ENCODE results near the gene LRRC4B.

Gene LRRC4B

DNA sequence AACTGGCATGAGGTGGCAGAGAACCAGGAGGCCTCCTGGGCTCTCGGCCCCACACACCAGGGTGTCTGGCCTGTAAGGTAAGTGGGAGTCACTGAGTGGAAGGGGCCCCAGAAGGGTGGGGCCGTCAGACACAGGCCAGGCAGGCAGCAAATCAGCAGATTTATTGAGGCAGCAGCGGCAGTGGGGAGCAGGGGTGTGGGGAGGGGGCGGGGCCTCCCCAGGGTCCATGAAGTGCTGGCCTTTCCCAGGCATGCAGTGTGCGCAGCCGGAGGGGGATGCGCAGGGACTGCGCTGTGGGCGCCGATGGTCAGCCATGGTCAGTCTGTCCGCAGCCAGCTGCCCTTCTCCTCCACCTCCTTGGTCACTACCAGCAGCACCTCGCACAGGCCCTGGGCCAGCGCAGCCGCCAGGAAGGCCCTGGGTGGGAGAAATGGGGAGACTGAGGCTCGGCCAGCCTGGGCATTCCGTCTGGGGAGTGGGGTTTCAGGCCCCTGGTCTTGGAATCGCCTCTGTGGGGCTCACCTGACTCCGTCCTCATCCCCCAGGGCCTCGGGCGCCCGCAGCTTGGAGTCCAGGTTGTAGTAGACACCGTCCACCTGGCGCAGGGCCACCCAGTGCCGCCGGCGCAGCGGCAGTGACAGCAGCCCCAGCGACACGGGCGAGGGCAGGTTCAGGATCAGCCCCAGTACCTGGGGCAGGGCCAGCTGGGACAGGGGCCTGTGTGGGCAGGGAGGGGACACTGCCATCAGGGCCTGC lies 62.2 kb downstream of the LRRC4B start:
- DNase-seq (ENCODE audit: low read depth in 2 of 2) = no peak

DNA sequence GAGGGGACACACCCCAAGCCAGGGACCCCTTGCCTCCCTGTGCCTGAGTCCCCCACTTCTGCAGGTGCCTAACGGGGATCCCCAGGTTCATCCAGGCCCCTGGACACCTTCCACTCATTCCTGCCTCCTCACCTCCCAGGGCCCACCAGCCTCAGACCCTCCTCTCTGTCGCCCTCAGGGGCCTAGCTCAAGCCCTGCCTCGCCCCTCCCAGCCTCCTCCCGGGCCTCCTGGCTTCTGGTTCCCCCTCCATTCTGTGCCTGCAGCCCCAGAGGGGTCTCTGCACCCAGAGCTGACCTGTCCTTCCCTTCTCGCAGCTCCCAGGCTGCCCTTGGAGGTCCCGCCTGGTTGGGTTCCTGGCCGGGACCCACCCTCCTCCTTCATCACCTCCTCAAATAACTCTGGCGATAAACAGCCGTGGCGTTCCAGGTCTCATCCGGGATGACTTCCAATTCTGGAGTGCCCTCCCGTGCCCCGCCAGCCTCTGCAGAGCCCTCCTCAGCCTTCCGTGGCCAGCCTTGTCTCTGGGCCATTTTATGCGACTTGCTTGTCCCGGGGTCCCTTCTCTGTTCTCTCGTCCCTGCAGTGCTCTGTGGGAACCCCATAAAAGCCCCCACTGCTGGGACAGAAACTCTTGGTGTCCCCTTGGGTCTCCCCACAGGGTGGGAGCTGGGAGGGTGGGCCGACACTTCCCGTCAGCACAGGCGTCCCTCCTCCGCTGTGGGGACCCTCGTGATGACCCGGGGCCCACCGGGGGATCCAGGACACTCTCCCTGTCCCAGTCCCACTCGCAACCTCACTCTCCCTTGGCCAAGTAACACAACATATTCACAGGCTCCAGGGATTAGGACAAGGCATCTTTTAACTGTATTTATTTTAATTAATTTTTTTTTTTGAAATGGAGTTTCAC lies 66.4 kb downstream of the LRRC4B start:
- DNase-seq (ENCODE audit: low read depth in 2 of 2) = no peak

DNA sequence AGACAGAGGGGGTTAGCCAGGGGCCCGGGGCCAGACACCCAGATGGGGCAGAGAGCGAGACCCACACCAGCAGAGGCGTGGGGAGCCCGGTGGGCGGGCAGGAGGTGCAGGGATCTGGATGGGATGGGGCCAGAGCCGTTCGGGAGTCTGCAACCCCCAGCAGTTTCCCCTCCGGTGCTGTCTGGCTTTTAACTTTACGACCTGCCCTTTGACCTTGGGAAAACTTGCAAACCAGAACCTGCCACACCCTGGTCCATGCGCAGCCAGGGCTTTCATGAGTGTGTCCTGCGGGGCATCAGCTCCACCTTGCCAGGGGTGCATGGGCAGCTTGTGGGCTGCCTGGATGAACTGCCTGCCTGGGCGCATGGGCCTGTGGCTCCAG lies 67.1 kb downstream of the LRRC4B start:
- no peak for DNase-seq (ENCODE audit: low read depth in 2 of 2)

DNA sequence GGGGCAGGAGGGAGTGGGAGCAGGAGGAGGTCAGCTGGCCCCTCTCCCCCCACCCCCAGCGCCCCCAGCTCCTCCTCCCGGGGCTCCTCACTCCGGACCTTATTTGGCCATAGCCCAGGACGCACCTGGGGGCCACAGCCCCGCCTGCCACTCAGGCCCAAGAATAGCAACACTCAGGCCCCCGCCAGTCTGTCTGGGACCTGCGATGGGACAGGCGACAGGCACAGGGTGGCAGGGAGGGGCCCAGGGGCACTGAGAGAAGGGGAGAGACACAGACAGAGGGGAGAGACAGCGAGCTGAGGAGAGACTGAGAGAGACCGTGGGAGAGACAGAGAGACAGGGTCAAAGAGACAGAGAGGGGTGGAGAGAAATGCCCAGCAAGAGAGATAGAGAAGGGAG lies 67.5 kb downstream of the LRRC4B start:
- no peak for DNase-seq (ENCODE audit: low read depth in 2 of 2)

DNA sequence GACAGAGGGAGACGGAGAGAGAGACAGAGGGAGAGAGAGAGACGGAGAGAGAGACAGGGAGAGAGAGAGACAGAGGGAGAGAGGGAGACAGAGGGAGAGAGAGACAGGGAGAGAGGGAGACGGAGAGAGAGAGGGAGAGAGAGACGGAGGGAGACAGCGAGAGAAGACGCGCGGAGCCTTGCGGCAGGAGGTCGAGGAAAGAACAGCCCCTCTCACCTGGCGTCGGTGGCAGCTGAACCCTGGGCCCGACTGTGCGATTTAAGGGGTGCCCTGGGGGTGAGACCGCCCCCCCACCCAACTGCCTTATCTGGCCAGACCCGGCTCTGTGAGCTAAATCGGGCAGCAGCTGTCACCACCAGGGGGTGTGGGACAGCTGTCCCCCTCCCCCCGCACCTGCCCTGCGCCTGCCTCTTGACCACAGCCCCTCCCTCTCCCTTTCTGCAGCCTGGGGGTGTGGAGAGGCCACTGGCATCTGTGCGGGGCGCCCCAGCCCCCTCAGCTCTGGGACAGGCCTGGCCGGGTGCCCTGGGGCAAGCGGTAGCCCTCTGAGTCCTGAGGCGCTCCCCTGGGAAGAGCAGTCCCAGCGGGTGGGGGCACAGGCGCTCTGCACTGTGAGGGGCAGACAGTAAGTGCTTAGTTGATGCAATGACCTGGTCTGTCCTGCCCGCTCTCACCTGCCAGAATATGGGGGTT lies 68.0 kb downstream of the LRRC4B start:
- no peak for DNase-seq (ENCODE audit: low read depth in 2 of 2)

DNA sequence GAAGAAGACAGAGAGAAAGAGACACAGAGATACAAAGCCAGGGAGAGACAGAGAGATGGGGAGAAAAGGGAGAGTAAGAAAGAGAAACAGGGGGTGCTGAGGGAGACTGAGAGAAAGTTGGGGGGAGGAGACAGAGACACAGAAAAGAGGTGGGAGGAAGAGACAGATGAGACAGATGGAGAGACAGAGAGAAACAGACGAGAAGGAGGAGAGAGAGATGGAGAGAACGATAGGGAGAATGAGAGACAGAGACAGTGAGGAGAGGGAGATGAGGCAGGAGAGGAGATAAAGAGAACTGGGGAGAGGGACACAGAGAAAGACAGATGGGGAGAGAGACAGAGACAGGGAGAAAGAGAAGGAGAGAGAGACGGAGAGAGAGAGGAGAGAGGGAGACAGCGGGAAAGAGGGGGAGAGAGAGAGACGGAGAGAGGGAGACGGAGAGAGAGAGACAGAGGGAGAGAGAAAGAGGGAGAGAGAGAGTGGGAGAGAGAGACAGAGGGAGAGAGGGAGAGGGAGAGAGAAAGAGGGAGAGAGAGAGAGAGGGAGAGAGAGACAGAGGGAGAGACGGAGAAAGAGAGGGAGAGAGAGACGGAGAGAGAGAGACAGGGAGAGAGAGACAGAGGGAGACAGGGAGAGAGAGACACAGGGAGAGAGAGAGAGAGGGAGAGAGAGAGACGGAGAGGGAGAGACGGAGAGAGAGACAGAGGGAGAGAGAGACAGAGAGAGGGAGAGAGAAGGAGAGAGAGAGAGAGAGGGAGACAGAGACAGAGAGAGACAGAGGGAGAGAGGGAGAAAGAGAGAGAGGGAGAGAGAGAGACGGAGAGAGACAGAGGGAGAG lies 69.8 kb downstream of the LRRC4B start:
- no peak for DNase-seq (ENCODE audit: low read depth in 2 of 2)

DNA sequence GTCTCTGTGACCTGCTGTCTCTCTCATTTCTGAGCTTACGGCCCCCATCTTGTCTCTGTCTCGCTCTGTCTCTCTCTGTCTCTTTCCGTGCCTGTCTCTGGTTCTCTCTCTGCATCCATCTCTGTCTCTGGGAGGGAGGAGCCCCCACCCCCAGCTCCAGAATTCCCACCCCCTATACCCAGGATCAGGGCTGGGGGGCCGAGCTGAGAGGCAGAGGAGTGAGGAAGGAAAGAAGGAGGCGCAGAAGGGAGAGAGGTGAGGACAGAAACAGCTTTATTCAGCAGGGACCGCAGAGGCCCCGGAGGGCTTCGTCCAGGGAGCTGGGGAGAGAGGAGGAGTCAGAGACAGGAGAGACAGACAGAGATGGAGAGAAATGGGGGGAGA lies 71.2 kb downstream of the LRRC4B start:
- DNase-seq (ENCODE audit: low read depth in 2 of 2) = no peak

- DNase-seq (ENCODE audit: low read depth in 2 of 2) = no peak
Measured at GRCh38 chr19:50496189-50497021, 71.8 kb downstream of the LRRC4B start.

DNA sequence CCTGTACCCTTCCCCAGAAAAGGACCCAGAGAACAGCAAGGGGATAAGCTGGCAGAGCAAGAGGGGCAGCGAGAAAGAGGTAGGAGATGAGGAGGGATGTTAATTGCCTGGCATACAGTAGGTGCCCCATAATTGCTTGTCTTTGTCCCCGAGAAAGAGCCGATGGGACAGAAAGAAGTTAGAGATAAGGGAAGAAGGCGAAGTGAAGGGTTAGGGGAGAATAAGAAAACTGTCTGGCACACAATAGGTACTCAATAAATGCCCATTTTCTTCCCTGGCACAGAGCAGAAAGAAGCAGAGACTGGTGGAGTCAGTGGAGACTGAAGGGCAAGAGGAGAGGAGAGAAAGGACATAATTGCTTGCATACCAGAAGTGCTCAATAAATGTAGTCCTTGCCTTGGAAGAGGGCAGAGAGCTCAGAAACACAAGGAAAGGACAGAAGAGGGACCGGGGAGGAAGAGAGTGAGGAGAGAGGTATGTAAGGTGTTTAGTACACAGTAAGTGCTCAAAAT lies 73.2 kb downstream of the LRRC4B start:
- DNase-seq (ENCODE audit: low read depth in 2 of 2) = no peak

GRCh38 chr19:50494186-50495019 lies 73.8 kb downstream of the LRRC4B start:
- no peak for DNase-seq (ENCODE audit: low read depth in 2 of 2)

GRCh38 chr19:50493171-50493570 lies 75.1 kb downstream of the LRRC4B start:
- DNase-seq (ENCODE audit: low read depth in 2 of 2) = no peak

DNA sequence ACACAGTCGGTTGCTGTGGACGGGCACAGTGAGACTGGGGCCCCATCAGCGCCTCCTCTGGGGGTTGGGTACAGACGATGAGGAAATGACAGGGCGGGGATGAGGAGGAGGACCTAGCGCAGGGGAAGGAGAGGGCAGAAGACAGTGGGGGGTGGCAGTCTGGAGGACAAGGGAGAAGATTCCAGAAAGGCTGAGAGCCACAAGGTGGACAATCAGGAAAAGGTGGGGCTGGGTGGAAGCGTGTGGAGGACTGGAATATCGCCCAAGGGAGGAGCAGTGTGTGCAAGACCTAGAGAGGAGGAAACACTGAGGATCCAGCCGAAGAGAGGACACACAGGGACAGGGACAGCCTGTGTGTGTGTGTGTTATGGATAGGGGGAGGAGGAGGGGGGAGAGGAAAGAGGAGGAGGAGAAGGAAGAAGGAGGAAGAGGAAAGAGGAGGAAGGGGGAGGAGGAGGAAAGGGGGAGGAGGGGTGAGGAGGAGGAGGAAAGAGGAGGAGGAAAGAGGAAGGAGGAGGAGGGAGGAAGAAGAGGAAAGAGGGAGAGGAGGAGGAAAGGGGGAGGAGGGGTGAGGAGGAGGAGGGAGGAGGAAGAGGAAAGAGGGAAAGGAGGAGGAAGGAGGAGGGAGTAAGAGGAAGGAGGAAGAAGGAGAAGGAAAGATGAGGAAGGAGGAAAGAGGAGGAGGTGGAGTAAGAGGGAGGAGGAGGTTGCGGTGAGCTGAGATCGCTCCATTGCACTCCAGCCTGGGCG lies 75.8 kb downstream of the LRRC4B start:
- no peak for DNase-seq (ENCODE audit: low read depth in 2 of 2)

DNA sequence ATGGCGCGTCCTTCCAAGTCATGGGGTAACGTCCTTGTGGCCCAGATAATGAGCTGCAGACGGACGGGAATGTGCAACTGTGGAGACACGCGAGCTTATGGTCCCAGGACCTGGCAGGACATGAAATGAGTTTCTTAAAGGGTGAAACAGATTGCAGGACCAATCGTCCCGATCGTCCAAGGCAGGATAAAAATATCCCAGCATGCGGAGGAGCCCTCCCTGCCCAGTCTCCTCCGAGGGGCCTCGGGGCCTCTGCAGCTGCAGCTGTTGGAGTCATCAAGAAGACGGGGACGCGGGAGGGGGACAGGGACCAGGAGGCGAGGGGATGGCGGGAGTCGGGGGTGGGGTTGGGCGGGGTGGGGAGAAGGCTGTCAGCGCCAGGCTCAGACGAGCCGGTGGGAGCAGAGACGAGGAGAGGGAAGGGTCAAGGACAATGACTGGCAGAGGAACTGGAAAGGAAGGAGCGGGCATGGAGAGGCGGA lies 77.2 kb downstream of the LRRC4B start:
- DNase-seq (ENCODE audit: low read depth in 2 of 2) = no peak

GRCh38 chr19:50490411-50490811 lies 77.8 kb downstream of the LRRC4B start:
- no peak for DNase-seq (ENCODE audit: low read depth in 2 of 2)

DNA sequence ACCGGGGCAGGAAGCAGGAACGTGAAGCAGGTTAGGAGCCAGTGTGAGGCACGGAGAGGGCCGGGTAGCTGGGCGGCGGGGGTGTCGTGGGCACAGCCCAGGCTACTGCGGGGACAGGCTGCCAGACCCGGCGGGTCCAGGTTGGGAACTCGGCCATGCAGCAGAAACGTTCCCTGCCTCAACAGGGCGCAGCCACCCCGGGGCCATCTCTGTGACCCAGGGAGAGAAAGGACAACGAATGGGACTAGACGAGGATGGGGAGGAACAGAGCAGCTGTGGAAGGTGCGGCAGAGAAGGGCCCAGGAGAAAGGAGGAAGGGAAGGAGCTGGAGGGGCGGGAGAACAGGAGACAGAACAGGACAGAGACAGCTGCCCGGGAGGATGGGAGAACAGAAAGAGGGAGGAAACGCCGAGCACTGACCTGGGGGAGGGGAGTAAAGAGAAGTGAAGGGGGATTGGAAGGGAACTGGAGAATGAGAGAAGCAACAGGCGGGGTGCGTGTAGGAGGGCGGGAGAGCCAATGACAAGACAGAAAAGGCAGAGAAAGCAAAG lies 78.7 kb downstream of the LRRC4B start:
- DNase-seq (ENCODE audit: low read depth in 2 of 2) = no peak

GRCh38 chr19:50488389-50489194 lies 79.6 kb downstream of the LRRC4B start:
- DNase-seq (ENCODE audit: low read depth in 2 of 2) = no peak

- DNase-seq (ENCODE audit: low read depth in 2 of 2) = peak in 1 of 2 donors; percentile 17
Measured at GRCh38 chr19:50486823-50487515, 81.3 kb downstream of the LRRC4B start.

All from stimulated activated CD8-positive, alpha-beta memory T cell treated with anti-CD3 and anti-CD28 coated beads, Interleukin-2, amount 100 ng/mL, for 1 hour (primary cell).